ENCODE measurements around the gene RPS27.

The RPS27 gene

GRCh38 chr1:153968408-153968807, 22.2 kb upstream of the RPS27 start:
- TF ChIP-seq CTCF (IDR thresholded peaks at IDR 0.05; ENCODE audit: low read depth, low read length) = no peak
- H3K4me3 ChIP-seq (ENCODE audit: low read depth, low read length) = peak overlapping the region; percentile 54

GRCh38 chr1:153968972-153969371, 21.6 kb upstream of the RPS27 start:
- H3K4me3 ChIP-seq (ENCODE audit: low read depth, low read length) = no peak overlapping the region
- no peak for TF ChIP-seq CTCF (IDR thresholded peaks at IDR 0.05; ENCODE audit: low read depth, low read length)

DNA sequence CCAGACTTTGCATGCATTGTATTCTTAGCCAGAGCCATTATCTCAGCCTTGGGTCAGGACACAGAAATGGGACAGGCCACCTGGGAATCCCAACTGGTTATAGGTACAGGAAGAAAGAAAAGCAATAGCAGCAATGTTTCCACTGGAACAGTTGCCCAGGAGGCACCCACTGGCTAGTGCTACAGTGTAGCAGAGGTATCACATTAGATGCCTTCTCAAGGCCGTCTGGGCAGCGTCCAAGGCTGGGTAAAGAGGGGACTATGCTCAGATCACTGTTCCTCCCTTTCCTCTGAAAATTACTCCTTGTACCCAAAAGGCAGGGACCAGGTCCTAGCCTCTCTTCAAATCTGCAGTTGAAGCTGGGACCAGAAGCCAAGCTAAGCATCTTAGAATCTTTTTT, 20.2 kb upstream of the RPS27 start:
- TF ChIP-seq CTCF (IDR thresholded peaks at IDR 0.05; ENCODE audit: low read depth, low read length) = no peak
- no peak overlapping the region for H3K4me3 ChIP-seq (ENCODE audit: low read depth, low read length)

- TF ChIP-seq CTCF (IDR thresholded peaks at IDR 0.05; ENCODE audit: low read depth, low read length) = no peak
- no peak overlapping the region for H3K4me3 ChIP-seq (ENCODE audit: low read depth, low read length)
Measured at GRCh38 chr1:153973071-153973470, 17.5 kb upstream of the RPS27 start.

GRCh38 chr1:153973525-153973924, 17.0 kb upstream of the RPS27 start:
- TF ChIP-seq CTCF (IDR thresholded peaks at IDR 0.05; ENCODE audit: low read depth, low read length) = no peak
- H3K4me3 ChIP-seq (ENCODE audit: low read depth, low read length) = no peak overlapping the region

- H3K4me3 ChIP-seq (ENCODE audit: low read depth, low read length) = peak overlapping the region; percentile 97
- TF ChIP-seq CTCF (IDR thresholded peaks at IDR 0.05; ENCODE audit: low read depth, low read length) = no peak
Measured at GRCh38 chr1:153976819-153977249, 13.7 kb upstream of the RPS27 start.

GRCh38 chr1:153977250-153978240, 13.0 kb upstream of the RPS27 start, which contains the start of gene JTB:
JTB (minus strand) TSS chr1:153977674; CDS start chr1:153977252, 422 bp downstream.
- no peak for TF ChIP-seq CTCF (IDR thresholded peaks at IDR 0.05; ENCODE audit: low read depth, low read length)
- H3K4me3 ChIP-seq (ENCODE audit: low read depth, low read length) = peak within 1 kb of the TSS; percentile 97

Measured in WI38 (cell line).